Measurements from ENCODE around the gene AP3S1.

- TF ChIP-seq CTCF (IDR thresholded peaks at IDR 0.05): no peak
- TF ChIP-seq ZNF263 (CRISPR knock-in tag; IDR thresholded peaks at IDR 0.05; ENCODE audit: low read depth): no peak
- no peak for TF ChIP-seq SP1 (CRISPR knock-in tag; conservative IDR thresholded peaks at IDR 0.05)
These were observed 16.7 kb downstream of the AP3S1 start for GRCh38 chr5:115858396-115858795.

Measured in WTC11 (cell line).